Ramos (cell line): ENCODE data around the gene GLI1.

Experiments used
- in situ Hi-C: fragments of 300-500 bp; cut with MboI; formaldehyde crosslinking; loops from one replicate; pipeline ENCODE4 v1.14.3; 2022; ENCODE audit warnings: low sequenced_read_pairs; ENCODE audit not compliant: unreplicated experiment

GLI1 gene

DNA sequence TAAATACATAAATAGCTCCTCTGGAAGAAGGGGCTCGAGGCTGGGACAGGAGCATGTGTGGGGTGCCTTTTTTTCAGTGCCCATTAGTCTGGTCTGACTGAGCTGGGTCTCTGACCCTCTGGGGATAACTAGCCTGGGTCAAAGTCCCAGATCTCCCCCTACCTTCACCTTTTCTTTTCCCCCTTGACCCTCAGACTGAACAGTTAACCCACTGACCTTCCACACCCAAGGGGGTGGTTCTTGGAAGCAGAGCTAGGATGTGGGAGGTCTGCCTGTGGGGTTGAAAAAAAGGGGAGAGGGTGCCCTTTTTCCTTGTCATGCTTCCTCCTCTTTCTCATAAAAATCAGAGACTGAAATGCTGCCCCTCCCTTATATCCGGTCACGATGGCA, 925 bp upstream of the GLI1 start:
- in situ Hi-C loops: loop anchor here (25.0 kb wide), 1 partner anchor 221 kb away; the partner anchor contains the start of gene SHMT2

DNA sequence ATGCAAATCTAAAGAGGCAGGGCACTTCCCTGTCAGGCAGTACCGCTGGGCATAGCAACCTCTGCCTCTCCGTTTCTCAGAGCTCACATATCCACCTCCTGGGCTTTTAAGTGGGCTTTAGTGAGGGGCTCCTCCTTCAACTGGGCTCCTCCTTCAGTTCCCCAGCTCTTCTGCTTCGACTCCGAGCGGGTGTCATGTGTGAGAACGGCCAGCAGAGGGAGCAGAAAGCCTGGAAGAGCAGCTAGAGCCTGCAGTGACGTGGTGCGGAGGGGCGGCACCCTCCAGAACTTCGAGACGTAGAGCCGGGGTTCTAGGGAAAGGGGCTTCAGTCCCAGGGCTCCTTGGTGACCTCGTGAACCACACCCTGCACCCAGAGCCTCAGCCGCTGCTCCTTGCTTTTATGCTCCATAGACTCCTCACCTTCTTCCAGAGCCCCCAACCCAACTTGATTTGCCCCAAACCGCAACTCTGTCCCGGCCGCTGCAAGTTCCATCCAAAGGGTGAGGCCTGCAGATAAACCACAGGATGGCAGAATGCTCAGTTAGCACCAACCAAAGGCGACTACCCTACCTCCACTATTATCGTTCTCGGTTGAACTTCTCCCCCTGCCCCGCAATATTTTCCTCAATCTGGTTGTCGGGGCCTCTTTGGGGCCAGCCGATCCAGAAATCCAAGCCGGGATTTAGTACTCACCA, 383 bp upstream of the GLI1 start:
- in situ Hi-C loops: loop anchor here (25.0 kb wide), 1 partner anchor 222 kb away; the partner anchor contains the start of gene SHMT2

GRCh38 chr12:57460468-57460784, 841 bp downstream of the GLI1 start:
- in situ Hi-C loops: loop anchor here (25.0 kb wide), 1 partner anchor 223 kb away; the partner anchor contains the start of gene SHMT2

DNA sequence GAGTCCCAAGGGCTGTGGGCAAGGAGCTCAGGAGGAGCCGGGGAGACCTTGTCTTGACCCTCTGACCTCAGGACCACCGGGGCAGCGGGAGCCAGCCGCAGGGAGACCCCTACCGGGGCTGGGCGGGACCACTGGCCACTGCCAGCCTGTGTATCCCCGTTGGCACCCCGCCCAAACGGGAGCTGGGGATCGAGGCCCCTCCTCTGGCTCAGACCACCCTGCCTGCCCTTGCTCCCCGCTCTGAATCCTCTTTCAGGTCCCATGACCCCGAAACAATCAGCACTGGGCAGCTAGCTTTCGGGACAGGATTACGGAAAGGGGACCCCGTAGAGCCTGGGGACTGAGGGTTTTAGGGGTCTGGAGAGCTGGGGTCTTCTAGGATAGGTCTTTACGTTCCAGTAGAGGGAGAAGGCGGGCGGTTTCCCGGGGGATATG, 1.3 kb downstream of the GLI1 start:
- in situ Hi-C loops: loop anchor here (25.0 kb wide), 1 partner anchor 224 kb away; the partner anchor contains the start of gene SHMT2

DNA sequence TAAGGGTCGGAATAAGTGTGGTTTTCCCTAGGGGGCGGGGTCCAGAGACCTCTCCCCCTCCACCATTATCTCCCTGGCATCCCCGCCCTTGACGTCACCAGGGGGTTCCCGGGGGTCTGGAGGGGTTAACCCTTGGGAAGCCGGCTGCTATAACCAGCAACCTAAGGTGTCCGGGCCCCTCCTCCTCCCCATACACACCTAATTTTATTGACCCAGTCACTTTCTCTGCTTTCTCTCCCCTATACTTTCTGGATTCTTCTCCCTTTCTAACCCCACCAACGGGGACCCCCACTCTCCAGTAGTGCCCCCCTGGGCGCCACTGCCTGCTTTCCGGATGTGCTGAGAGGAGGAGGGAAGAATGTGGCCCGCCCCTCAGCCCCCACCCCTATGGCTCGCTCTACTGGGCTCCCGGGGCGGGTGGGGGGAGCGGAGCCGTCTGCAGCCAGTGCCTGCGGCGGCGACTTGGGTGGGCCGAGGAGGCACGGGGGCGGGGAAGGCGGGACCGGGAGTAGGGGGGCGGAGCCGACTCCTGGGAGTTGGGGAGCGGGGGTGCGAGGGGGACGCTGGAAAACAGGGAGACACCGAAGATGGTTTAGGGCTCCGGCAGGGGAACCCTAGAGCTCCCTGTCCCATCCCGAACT, 1.8 kb downstream of the GLI1 start:
- in situ Hi-C loops: loop anchor here (25.0 kb wide), 1 partner anchor 224 kb away; the partner anchor contains the start of gene SHMT2

DNA sequence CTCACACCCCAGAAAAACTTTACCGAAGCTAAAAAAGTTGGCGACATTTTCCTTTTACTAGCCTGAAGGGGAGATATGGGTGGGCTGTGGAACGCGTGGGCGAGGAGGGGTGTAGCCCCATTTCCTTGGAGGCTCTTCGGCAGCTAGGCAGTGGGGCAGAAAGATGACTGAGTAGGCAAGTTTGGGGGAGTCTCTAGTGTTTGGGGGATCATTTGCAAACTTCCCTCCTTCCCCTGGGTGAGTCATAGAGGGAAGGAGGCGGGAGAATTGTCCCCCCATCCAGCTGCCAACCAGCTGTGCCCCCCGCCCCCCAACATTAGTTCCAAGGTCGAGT, 2.3 kb downstream of the GLI1 start:
- in situ Hi-C loops: loop anchor here (25.0 kb wide), 1 partner anchor 225 kb away; the partner anchor contains the start of gene SHMT2

- in situ Hi-C loops: loop anchor here (25.0 kb wide), 1 partner anchor 225 kb away; the partner anchor contains the start of gene SHMT2
Measured at GRCh38 chr12:57462251-57462911, 2.8 kb downstream of the GLI1 start.

GRCh38 chr12:57462912-57463253, 3.3 kb downstream of the GLI1 start:
- in situ Hi-C loops: loop anchor here (25.0 kb wide), 1 partner anchor 226 kb away; the partner anchor contains the start of gene SHMT2

- in situ Hi-C loops: loop anchor here (25.0 kb wide), 1 partner anchor 227 kb away; the partner anchor contains the start of gene SHMT2
Measured at GRCh38 chr12:57464569-57464968, 5.0 kb downstream of the GLI1 start.

GRCh38 chr12:57465030-57465746, 5.6 kb downstream of the GLI1 start:
- in situ Hi-C loops: loop anchor here (25.0 kb wide), 1 partner anchor 228 kb away; the partner anchor contains the start of gene SHMT2

GRCh38 chr12:57465747-57466505, 6.3 kb downstream of the GLI1 start:
- in situ Hi-C loops: loop anchor here (25.0 kb wide), 1 partner anchor 229 kb away; the partner anchor contains the start of gene SHMT2

- in situ Hi-C loops: loop anchor here (25.0 kb wide), 1 partner anchor 230 kb away; the partner anchor contains the start of gene SHMT2
Measured at GRCh38 chr12:57467212-57467874, 7.8 kb downstream of the GLI1 start.

DNA sequence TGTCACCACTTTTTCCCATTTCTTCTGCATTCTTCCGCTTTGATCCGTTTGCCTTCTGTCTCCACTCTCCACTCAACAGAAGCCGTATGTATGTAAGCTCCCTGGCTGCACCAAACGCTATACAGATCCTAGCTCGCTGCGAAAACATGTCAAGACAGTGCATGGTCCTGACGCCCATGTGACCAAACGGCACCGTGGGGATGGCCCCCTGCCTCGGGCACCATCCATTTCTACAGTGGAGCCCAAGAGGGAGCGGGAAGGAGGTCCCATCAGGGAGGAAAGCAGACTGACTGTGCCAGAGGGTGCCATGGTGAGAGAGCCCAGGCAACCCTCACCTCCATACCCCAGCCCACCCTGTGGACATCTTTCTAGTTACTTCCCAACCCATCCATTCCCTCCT, 8.3 kb downstream of the GLI1 start:
- in situ Hi-C loops: loop anchor here (25.0 kb wide), 1 partner anchor 231 kb away; the partner anchor contains the start of gene SHMT2

DNA sequence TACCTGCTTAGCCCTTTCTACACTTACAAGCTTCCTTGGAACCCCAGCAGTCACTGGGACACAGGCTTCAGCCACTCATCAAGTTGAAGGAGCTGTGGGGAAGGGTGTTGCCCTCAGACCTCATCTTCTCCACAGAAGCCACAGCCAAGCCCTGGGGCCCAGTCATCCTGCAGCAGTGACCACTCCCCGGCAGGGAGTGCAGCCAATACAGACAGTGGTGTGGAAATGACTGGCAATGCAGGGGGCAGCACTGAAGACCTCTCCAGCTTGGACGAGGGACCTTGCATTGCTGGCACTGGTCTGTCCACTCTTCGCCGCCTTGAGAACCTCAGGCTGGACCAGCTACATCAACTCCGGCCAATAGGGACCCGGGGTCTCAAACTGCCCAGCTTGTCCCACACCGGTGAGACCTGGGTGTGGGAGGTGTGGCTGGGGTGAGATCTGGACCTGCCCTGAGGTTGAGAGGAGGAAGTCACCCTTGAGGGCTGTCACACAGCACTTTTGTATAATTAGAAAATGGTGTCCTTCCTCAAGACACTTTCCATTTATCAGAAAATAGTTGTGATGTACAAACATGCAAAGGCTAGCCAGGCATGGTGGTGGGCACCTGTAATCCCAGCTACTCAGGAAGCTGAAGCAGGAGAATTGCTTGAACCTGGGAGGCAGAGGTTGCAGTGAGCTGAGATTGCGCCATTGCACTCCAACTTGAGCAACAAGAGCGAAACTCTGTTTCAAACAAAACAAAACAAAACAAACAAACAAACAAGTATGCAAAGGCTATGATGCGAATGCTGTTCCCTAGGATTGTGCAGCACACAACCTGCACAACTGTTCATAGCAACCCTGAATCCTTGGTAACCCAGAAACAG, 9.9 kb downstream of the GLI1 start:
- in situ Hi-C loops: loop anchor here (25.0 kb wide), 1 partner anchor 232 kb away; the partner anchor contains the start of gene SHMT2

GRCh38 chr12:57470286-57470969, 10.8 kb downstream of the GLI1 start:
- in situ Hi-C loops: loop anchor here (25.0 kb wide), 1 partner anchor 233 kb away; the partner anchor contains the start of gene SHMT2

GRCh38 chr12:57470970-57471656, 11.5 kb downstream of the GLI1 start:
- in situ Hi-C loops: loop anchor here (25.0 kb wide), 1 partner anchor 234 kb away; the partner anchor contains the start of gene SHMT2
